ENCODE data around the gene DNAH6.

The DNAH6 gene

GRCh38 chr2:84778911-84779690 lies 262.8 kb downstream of the DNAH6 start:
- TF ChIP-seq EZH2phosphoT487 (conservative IDR thresholded peaks at IDR 0.05; ENCODE audit: low read length) (no peak), CTCF (IDR thresholded peaks at IDR 0.05; ENCODE audit: insufficient read depth, low read length, poor library complexity, severe bottlenecking) (no peak)

GRCh38 chr2:84779781-84780180 lies 263.5 kb downstream of the DNAH6 start:
- Histone ChIP-seq H3K79me2 (ENCODE audit: insufficient read depth, low read length) (no peaks in the 10 kb centered on the region), H3K4me2 (ENCODE audit: low read depth, low read length, poor library complexity, severe bottlenecking) (no peak overlapping the region), H4K20me1 (ENCODE audit: low read depth, low read length) (no peaks in the 10 kb centered on the region), H3K9me2 (replicated peaks; ENCODE audit: insufficient read depth, low read length) (no peaks in the 10 kb centered on the region), H3K36me3 (ENCODE audit: low read length) (no peaks in the 10 kb centered on the region), H3F3A (ENCODE audit: insufficient read depth) (no peaks in the 10 kb centered on the region), H3K9ac (ENCODE audit: low read length) (no peak overlapping the region), H3K27ac (ENCODE audit: low read depth, low read length) (no peak overlapping the region), H3K27me3 (ENCODE audit: low read length) (no peaks in the 10 kb centered on the region), H3K4me3 (ENCODE audit: insufficient read depth, low read length, poor library complexity, severe bottlenecking) (no peak overlapping the region), H3K9me3 (ENCODE audit: insufficient read depth, low read length) (no peaks in the 10 kb centered on the region), H2AFZ (ENCODE audit: low read depth, low read length, severe bottlenecking) (no peak overlapping the region)
- TF ChIP-seq EZH2phosphoT487 (conservative IDR thresholded peaks at IDR 0.05; ENCODE audit: low read length) (no peak), CTCF (IDR thresholded peaks at IDR 0.05; ENCODE audit: insufficient read depth, low read length, poor library complexity, severe bottlenecking) (no peak)

More at GRCh38 chr2:84778911-84779690, 262.8 kb downstream of the DNAH6 start:
- no peak overlapping the region for H3K4me2 ChIP-seq (ENCODE audit: low read depth, low read length, poor library complexity, severe bottlenecking)
- H4K20me1 ChIP-seq (ENCODE audit: low read depth, low read length): no peaks in the 10 kb centered on the region
- no peak overlapping the region for H3K4me3 ChIP-seq (ENCODE audit: insufficient read depth, low read length, poor library complexity, severe bottlenecking)
- H3K9ac ChIP-seq (ENCODE audit: low read length): no peak overlapping the region
- no peak overlapping the region for H2AFZ ChIP-seq (ENCODE audit: low read depth, low read length, severe bottlenecking)
- no peaks in the 10 kb centered on the region for H3K9me2 ChIP-seq (replicated peaks; ENCODE audit: insufficient read depth, low read length)
- no peaks in the 10 kb centered on the region for H3K79me2 ChIP-seq (ENCODE audit: insufficient read depth, low read length)
- H3K27me3 ChIP-seq (ENCODE audit: low read length): no peaks in the 10 kb centered on the region
- no peak overlapping the region for H3K27ac ChIP-seq (ENCODE audit: low read depth, low read length)
- H3K9me3 ChIP-seq (ENCODE audit: insufficient read depth, low read length): no peaks in the 10 kb centered on the region
- no peaks in the 10 kb centered on the region for H3F3A ChIP-seq (ENCODE audit: insufficient read depth)
- no peaks in the 10 kb centered on the region for H3K36me3 ChIP-seq (ENCODE audit: low read length)

- Histone ChIP-seq H3K9me2 (replicated peaks; ENCODE audit: insufficient read depth, low read length) (no peaks in the 10 kb centered on the region), H4K20me1 (ENCODE audit: low read depth, low read length) (no peaks in the 10 kb centered on the region), H3K36me3 (ENCODE audit: low read length) (no peaks in the 10 kb centered on the region), H3F3A (ENCODE audit: insufficient read depth) (no peaks in the 10 kb centered on the region), H3K79me2 (ENCODE audit: insufficient read depth, low read length) (no peaks in the 10 kb centered on the region), H3K4me2 (ENCODE audit: low read depth, low read length, poor library complexity, severe bottlenecking) (no peak overlapping the region), H3K9ac (ENCODE audit: low read length) (no peak overlapping the region), H2AFZ (ENCODE audit: low read depth, low read length, severe bottlenecking) (no peak overlapping the region), H3K27ac (ENCODE audit: low read depth, low read length) (no peak overlapping the region), H3K4me3 (ENCODE audit: insufficient read depth, low read length, poor library complexity, severe bottlenecking) (no peak overlapping the region), H3K27me3 (ENCODE audit: low read length) (no peaks in the 10 kb centered on the region), H3K9me3 (ENCODE audit: insufficient read depth, low read length) (no peaks in the 10 kb centered on the region)
- TF ChIP-seq EZH2phosphoT487 (conservative IDR thresholded peaks at IDR 0.05; ENCODE audit: low read length): no peak
- TF ChIP-seq CTCF (IDR thresholded peaks at IDR 0.05; ENCODE audit: insufficient read depth, low read length, poor library complexity, severe bottlenecking): no peak
Measured at GRCh38 chr2:84781942-84782716, 265.8 kb downstream of the DNAH6 start.
